GM12873 (cell line): Measurements from ENCODE around the gene KIF3B.

ENCODE experiments used
- TF ChIP-seq, protein P1 (sequence below): IDR thresholded peaks from 2 replicates; pipeline ENCODE4 v1.5.1; 2012; ENCODE audit warnings: low read depth, mild to moderate bottlenecking, moderate library complexity, low read length, control low read depth; ENCODE audit not compliant: insufficient read depth; ENCODE audit errors: missing control alignments

Gene KIF3B

DNA sequence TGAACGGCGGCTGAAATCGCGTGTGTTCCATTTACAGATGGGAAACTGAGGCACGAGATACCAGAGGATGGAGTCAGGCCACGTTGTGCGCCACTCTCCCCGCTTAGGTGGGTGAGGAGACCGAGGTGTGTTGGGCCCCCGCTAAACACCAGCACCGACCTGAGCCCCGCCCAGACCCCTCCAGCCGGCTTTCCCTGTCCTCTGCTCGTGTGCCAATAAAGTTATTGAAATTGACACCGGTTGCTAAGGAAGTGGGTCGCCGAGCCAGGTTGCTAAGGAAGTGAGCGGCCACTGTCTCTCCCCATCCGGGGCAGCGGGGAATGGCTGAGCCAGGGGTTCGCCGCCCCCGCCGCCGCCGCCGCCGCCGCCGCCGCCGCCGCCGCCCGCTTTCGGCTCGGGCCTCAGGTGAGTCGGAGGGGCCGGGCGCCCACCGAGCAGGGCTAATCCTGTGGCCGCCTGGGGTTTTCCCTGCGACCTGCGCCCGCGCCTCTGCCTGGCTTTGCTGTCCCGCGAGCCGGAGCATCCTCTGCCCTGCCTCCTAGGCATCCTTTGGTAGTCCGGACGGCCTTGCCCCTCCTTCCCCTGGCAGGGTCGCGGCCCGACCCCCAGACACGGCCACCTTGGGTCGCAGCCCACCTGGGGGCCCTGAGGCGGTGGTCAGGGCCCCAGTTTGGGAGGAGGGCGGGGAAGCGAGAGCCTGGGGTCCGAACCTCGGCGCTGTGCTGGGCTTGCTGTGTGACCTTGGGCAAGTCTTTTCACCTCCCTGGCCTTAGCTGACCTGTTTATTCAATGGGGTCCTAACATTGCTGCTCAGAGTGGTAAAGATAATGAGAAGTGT is at the start of gene KIF3B:
Gene KIF3B (plus strand): TSS at position 291 of the 838 bp plus-strand sequence. CDS start 32,127 bp downstream, outside the sequence.
- TF ChIP-seq, protein P1, sequence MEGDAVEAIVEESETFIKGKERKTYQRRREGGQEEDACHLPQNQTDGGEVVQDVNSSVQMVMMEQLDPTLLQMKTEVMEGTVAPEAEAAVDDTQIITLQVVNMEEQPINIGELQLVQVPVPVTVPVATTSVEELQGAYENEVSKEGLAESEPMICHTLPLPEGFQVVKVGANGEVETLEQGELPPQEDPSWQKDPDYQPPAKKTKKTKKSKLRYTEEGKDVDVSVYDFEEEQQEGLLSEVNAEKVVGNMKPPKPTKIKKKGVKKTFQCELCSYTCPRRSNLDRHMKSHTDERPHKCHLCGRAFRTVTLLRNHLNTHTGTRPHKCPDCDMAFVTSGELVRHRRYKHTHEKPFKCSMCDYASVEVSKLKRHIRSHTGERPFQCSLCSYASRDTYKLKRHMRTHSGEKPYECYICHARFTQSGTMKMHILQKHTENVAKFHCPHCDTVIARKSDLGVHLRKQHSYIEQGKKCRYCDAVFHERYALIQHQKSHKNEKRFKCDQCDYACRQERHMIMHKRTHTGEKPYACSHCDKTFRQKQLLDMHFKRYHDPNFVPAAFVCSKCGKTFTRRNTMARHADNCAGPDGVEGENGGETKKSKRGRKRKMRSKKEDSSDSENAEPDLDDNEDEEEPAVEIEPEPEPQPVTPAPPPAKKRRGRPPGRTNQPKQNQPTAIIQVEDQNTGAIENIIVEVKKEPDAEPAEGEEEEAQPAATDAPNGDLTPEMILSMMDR = no peak

DNA sequence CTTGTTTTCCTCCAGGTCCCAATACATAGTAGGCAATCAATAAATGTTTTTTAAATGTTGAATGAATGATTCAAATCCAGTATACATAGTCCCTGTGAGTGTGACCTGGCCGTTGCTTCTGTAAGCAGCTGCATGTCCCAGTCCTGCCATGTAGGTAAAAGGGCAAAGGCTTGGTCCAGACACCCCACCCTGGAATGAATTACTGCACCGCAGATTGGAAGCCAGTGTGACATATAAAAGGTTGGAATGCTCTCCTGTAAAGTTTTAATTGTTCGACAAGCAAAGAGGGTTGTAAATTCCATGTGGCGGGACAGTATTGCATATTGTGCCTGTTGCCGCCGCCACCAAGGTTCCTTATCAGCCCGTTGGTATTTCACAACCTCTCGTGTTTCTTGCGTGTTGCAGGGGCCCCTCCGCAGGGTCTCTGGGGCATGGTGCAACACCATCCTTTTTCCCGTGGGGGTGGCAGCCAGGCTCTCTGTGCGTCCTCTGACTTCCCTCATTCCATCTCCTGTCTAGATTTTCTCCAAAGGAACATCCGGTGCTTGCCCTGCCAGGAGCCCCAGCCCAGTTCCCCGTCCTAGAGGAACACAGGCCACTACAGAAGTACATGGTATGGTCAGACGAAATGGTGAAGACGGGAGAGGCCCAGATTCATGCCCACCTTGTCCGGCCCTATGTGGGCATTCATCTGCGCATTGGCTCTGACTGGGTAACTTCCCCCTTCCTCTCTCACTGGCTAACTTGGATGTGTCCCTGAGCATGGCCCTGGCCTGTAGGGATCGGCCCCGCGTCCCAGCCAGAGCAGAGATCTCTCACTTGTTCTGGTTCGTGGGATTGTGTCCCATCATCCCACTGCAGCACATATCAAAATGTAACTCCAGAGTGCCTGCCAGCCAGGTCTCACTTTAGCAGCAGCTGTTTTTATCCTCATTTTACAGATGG is 49.4 kb upstream of the KIF3B start:
- TF ChIP-seq, protein P1 = no peak

DNA sequence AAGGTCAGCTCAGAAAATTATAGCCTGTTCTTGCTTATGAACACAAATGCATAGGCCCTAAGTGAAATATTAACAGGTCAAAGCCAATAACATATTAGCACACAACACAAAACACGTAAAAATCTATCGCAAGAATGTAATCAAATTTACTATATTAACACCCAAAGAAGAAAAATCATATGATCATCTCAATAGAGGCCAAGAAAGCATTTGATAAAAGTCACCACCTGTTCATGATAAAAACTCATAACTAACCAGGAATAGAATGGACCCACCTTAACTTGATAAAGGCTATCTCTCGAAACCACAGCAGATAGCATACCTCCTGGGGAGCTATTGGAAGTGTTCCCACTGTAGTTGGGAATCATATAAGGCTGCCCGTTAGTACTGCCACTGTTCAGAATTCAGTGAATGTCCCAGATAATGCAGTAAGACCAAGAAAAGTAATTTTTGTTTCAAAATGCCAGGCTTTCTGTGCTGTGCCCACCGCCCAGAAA is 48.2 kb upstream of the KIF3B start:
- TF ChIP-seq, protein P1 = no peak

DNA sequence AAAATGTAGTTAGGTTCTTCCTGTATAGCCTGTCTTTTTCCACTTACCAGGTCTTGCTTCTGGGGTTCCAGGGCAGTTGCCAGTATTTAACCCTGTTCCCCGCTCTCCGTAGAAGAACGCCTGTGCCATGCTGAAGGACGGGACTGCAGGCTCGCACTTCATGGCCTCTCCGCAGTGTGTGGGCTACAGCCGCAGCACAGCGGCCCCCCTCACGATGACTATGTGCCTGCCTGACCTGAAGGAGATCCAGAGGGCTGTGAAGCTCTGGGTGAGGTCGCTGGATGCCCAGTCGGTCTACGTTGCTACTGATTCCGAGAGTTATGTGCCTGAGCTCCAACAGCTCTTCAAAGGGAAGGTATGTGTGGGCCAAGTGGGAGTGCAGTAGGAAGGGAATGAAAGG is 46.7 kb upstream of the KIF3B start:
- TF ChIP-seq, protein P1 = no peak

DNA sequence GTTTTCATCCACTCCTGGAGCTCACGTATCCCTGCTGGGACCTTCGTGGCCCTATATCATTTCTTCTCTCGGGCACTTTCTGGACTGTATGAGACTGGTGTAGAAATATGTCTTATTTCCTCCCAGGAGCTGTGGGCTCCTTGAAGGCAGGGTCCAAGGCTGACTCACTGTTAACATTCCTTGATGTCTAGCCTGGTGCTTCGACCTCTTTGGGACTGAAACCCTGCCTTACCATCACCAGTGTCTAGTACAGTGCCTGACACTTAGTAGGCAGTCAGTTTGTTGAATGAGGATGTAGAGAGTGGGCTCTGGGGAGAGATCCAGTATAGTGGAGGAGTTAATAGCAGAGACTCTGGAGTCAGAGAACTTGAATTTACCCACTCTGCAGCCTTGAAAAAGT is 46.2 kb upstream of the KIF3B start:
- TF ChIP-seq, protein P1 = no peak

DNA sequence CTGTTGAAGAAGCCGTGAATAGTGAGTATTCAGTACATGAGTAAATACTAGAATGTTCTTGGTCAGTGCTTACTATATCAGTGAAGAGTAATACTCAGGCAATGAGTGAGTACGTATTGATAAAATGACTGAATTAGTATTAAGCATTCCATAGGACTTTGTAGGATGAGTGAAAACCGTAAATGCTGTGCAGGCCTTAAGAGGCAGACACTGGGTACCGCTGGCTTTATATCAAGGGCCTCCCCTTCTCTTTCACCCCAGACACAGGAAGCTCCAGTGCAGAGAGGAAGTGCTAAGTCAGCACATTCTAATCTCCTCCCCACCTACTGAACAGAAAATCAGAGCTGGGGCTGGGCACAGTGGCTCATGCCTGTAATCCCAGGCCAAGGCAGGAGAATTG is 45.6 kb upstream of the KIF3B start:
- TF ChIP-seq, protein P1 = no peak
